ENCODE data around the gene AKAP3.

The AKAP3 gene

DNA sequence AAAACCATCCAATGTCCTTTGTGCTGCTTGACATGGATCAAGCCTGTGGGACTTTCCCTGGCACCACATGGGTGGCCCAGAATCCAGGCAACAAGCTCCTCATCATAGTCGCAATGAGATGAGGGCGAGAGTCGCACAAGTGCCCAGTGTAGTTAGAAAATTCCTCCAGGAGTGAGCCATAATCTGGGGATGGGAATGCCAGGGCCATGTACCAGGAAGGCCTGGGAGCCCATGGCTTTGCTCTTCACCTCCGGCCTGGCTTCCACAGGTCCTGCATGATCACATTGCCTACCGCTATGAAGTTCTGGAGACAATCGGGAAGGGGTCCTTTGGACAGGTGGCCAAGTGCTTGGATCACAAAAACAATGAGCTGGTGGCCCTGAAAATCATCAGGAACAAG is 53.0 kb downstream of the AKAP3 start:
- H4K20me1 ChIP-seq (ENCODE audit: insufficient read depth, low read length, poor library complexity, severe bottlenecking): no peaks in the 10 kb centered on the region
- H2AFZ ChIP-seq (ENCODE audit: low read length): no peak overlapping the region
- no peak overlapping the region for H3K4me2 ChIP-seq (ENCODE audit: low read depth, low read length, poor library complexity, severe bottlenecking)
- no peak for TF ChIP-seq EZH2phosphoT487 (IDR thresholded peaks at IDR 0.05; ENCODE audit: borderline replicate concordance)
- TF ChIP-seq, protein P1, sequence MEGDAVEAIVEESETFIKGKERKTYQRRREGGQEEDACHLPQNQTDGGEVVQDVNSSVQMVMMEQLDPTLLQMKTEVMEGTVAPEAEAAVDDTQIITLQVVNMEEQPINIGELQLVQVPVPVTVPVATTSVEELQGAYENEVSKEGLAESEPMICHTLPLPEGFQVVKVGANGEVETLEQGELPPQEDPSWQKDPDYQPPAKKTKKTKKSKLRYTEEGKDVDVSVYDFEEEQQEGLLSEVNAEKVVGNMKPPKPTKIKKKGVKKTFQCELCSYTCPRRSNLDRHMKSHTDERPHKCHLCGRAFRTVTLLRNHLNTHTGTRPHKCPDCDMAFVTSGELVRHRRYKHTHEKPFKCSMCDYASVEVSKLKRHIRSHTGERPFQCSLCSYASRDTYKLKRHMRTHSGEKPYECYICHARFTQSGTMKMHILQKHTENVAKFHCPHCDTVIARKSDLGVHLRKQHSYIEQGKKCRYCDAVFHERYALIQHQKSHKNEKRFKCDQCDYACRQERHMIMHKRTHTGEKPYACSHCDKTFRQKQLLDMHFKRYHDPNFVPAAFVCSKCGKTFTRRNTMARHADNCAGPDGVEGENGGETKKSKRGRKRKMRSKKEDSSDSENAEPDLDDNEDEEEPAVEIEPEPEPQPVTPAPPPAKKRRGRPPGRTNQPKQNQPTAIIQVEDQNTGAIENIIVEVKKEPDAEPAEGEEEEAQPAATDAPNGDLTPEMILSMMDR (conservative IDR thresholded peaks at IDR 0.05; ENCODE audit: low read length): no peak
- H3K4me1 ChIP-seq (ENCODE audit: insufficient read depth, low read length, poor library complexity, severe bottlenecking): no peaks in the 10 kb centered on the region
- no peaks in the 10 kb centered on the region for H3K36me3 ChIP-seq (ENCODE audit: insufficient read depth, low read length)
- H3K27me3 ChIP-seq (ENCODE audit: insufficient read depth, low read length, poor library complexity, severe bottlenecking): no peaks in the 10 kb centered on the region
- H3K4me3 ChIP-seq (ENCODE audit: low read length, poor library complexity, severe bottlenecking): no peak overlapping the region
- no peaks in the 10 kb centered on the region for H3K9me2 ChIP-seq (replicated peaks; ENCODE audit: low read depth, low read length)
- H3F3A ChIP-seq (ENCODE audit: low read depth): no peaks in the 10 kb centered on the region
- H3K9ac ChIP-seq (ENCODE audit: low read depth, low read length, poor library complexity, severe bottlenecking): no peak overlapping the region
- H3K79me2 ChIP-seq (ENCODE audit: insufficient read depth, low read length): no peaks in the 10 kb centered on the region
- no peaks in the 10 kb centered on the region for H3K9me3 ChIP-seq (ENCODE audit: insufficient read depth, low read depth, low read length)

DNA sequence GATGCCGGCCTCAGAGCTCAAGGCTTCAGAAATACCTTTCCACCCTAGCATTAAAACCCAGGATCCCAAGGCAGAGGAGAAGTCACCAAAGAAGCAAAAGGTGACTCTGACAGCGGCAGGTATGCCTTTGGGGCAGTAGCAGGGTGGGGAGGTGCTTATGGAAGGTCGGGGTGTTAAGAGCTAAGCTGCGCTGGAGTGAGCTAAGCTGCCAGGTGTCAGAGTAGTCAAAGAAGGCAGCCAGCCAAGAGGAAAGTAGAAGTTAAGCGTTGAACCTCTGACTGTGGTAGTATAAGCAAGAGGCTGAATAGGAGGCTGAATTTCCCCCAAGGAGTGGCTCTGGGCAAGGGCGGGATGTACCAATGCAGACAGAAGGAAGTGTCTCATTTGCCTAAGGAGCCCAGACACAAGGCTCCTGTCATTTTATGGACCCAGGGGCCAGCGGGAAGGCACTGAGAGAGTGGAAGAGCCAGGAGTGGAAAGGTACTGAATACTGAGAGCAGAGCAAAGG is 57.6 kb downstream of the AKAP3 start:
- TF ChIP-seq, protein P1 (conservative IDR thresholded peaks at IDR 0.05; ENCODE audit: low read length): no peak
- TF ChIP-seq EZH2phosphoT487 (IDR thresholded peaks at IDR 0.05; ENCODE audit: borderline replicate concordance): no peak
- Histone ChIP-seq H3K4me3 (ENCODE audit: low read length, poor library complexity, severe bottlenecking) (no peak overlapping the region), H3K36me3 (ENCODE audit: insufficient read depth, low read length) (no peaks in the 10 kb centered on the region), H3K9me2 (replicated peaks; ENCODE audit: low read depth, low read length) (no peaks in the 10 kb centered on the region), H3K9ac (ENCODE audit: low read depth, low read length, poor library complexity, severe bottlenecking) (no peak overlapping the region), H3K4me1 (ENCODE audit: insufficient read depth, low read length, poor library complexity, severe bottlenecking) (no peaks in the 10 kb centered on the region), H3K27me3 (ENCODE audit: insufficient read depth, low read length, poor library complexity, severe bottlenecking) (no peaks in the 10 kb centered on the region), H3F3A (ENCODE audit: low read depth) (no peaks in the 10 kb centered on the region), H2AFZ (ENCODE audit: low read length) (no peak overlapping the region), H3K9me3 (ENCODE audit: insufficient read depth, low read depth, low read length) (no peaks in the 10 kb centered on the region), H4K20me1 (ENCODE audit: insufficient read depth, low read length, poor library complexity, severe bottlenecking) (no peaks in the 10 kb centered on the region), H3K79me2 (ENCODE audit: insufficient read depth, low read length) (no peaks in the 10 kb centered on the region), H3K4me2 (ENCODE audit: low read depth, low read length, poor library complexity, severe bottlenecking) (no peak overlapping the region)

DNA sequence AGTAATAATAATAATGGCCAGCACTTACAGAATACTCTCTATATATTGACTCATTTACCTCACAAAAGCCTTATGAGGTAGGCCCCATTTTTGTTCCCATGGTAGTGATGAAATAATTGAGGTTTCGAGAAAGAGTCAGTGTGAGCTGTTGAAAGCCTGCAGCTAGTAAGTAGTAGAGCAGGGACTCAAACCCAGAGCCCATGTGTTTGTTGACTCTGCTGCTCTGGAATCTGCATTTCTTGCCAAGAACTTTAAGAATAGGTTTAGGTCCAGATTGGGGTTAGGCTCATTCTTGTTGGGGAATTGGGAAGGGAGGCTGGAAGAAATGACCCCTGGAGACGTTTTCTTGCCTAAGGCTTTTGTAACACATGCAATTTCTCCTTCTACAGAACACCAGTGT is 58.9 kb downstream of the AKAP3 start:
- Histone ChIP-seq H4K20me1 (ENCODE audit: insufficient read depth, low read length, poor library complexity, severe bottlenecking) (no peaks in the 10 kb centered on the region), H3K9me2 (replicated peaks; ENCODE audit: low read depth, low read length) (no peaks in the 10 kb centered on the region), H3K4me1 (ENCODE audit: insufficient read depth, low read length, poor library complexity, severe bottlenecking) (no peaks in the 10 kb centered on the region), H3K9me3 (ENCODE audit: insufficient read depth, low read depth, low read length) (no peaks in the 10 kb centered on the region), H3K4me2 (ENCODE audit: low read depth, low read length, poor library complexity, severe bottlenecking) (no peak overlapping the region), H2AFZ (ENCODE audit: low read length) (no peak overlapping the region), H3K36me3 (ENCODE audit: insufficient read depth, low read length) (no peaks in the 10 kb centered on the region), H3K9ac (ENCODE audit: low read depth, low read length, poor library complexity, severe bottlenecking) (no peak overlapping the region), H3F3A (ENCODE audit: low read depth) (no peaks in the 10 kb centered on the region), H3K27me3 (ENCODE audit: insufficient read depth, low read length, poor library complexity, severe bottlenecking) (no peaks in the 10 kb centered on the region), H3K79me2 (ENCODE audit: insufficient read depth, low read length) (no peaks in the 10 kb centered on the region), H3K4me3 (ENCODE audit: low read length, poor library complexity, severe bottlenecking) (no peak overlapping the region)
- TF ChIP-seq, protein P1 (conservative IDR thresholded peaks at IDR 0.05; ENCODE audit: low read length): no peak
- TF ChIP-seq EZH2phosphoT487 (IDR thresholded peaks at IDR 0.05; ENCODE audit: borderline replicate concordance): no peak

Measured in Loucy (cell line).